ENCODE measurements around the gene KCTD1. TPM values are rescaled to one million over a fixed set of nuclear protein-coding genes. Genes with fewer than 3 reads are reported as not detected.
A peak's percentile ranks its signal among the peaks of the same experiment; 100 is the strongest.

KCTD1 gene
- polyA plus RNA-seq, 3 donors = 0.40 TPM; not detected in 2

- intact Hi-C loops (cut with micrococcal nuclease) = no loop called here
- Histone ChIP-seq H3K27me3 (ENCODE audit: control insufficient read depth in 2 of 2, insufficient read depth in 2 of 2, low read length in 2 of 2) (no peaks in the 10 kb centered on the region), H3K4me3 (replicated peaks in 1 of 3; ENCODE audit: low read depth in 2 of 3, low read length in 3 of 3) (no peak overlapping the region), H2AFZ (ENCODE audit: insufficient read depth, low read depth, low read length, poor library complexity, severe bottlenecking) (no peak overlapping the region), H3K4me1 (ENCODE audit: control insufficient read depth in 1 of 2, insufficient read depth in 2 of 2, low read length in 2 of 2) (no peaks in the 10 kb centered on the region), H3K9ac (ENCODE audit: insufficient read depth, low read length, poor library complexity, severe bottlenecking) (no peak overlapping the region), H3K79me2 (ENCODE audit: insufficient read depth, low read length) (no peaks in the 10 kb centered on the region), H3K36me3 (replicated peaks in 1 of 2; ENCODE audit: control insufficient read depth in 1 of 2, insufficient read depth in 2 of 2, low read length in 2 of 2) (no peaks in the 10 kb centered on the region), H3K27ac (ENCODE audit: low read depth in 1 of 2, low read length in 2 of 2) (no peak overlapping the region), H3K9me3 (replicated peaks in 1 of 2; ENCODE audit: control insufficient read depth in 1 of 2, insufficient read depth in 1 of 2, low read length in 2 of 2) (no peaks in the 10 kb centered on the region), H3K4me2 (replicated peaks; ENCODE audit: extremely low read depth, low read length, poor library complexity, severe bottlenecking) (no peak overlapping the region), H4K20me1 (ENCODE audit: insufficient read depth, low read length) (no peaks in the 10 kb centered on the region)
- Mint-ChIP-seq H3K4me3 (no peak overlapping the region), H3K4me1 (no peaks in the 10 kb centered on the region), H3K36me3 (no peaks in the 10 kb centered on the region), H3K27ac (peak overlapping the region in 1 of 7 donors; percentile 50), H3K9me3 (no peaks in the 10 kb centered on the region), H3K27me3 (ENCODE audit: low read depth in 3 of 3) (peaks cover 0 to 2% (median 2%) of the 10 kb centered on the region in 3 donors)
- DNase-seq = no peak
- 82% methylated on average over 9 of the region's 15 CpGs for WGBS (ENCODE audit: insufficient coverage)
- TF ChIP-seq CTCF (IDR thresholded peaks at IDR 0.05) = no peak
Observed at GRCh38 chr18:26406854-26407517, 141.4 kb downstream of the KCTD1 start.

GRCh38 chr18:26406324-26406723 lies 142.0 kb downstream of the KCTD1 start:
- 92% methylated on average over 2 of the region's 12 CpGs for whole genome bisulfite sequencing (ENCODE audit: insufficient coverage)
- Histone ChIP-seq H3K9me3 (replicated peaks in 1 of 2; ENCODE audit: control insufficient read depth in 1 of 2, insufficient read depth in 1 of 2, low read length in 2 of 2) (no peaks in the 10 kb centered on the region), H4K20me1 (ENCODE audit: insufficient read depth, low read length) (no peaks in the 10 kb centered on the region), H3K4me1 (ENCODE audit: control insufficient read depth in 1 of 2, insufficient read depth in 2 of 2, low read length in 2 of 2) (no peaks in the 10 kb centered on the region), H3K27ac (ENCODE audit: low read depth in 1 of 2, low read length in 2 of 2) (no peak overlapping the region), H3K79me2 (ENCODE audit: insufficient read depth, low read length) (no peaks in the 10 kb centered on the region), H3K36me3 (replicated peaks in 1 of 2; ENCODE audit: control insufficient read depth in 1 of 2, insufficient read depth in 2 of 2, low read length in 2 of 2) (no peaks in the 10 kb centered on the region), H2AFZ (ENCODE audit: insufficient read depth, low read depth, low read length, poor library complexity, severe bottlenecking) (no peak overlapping the region), H3K27me3 (ENCODE audit: control insufficient read depth in 2 of 2, insufficient read depth in 2 of 2, low read length in 2 of 2) (no peaks in the 10 kb centered on the region), H3K9ac (ENCODE audit: insufficient read depth, low read length, poor library complexity, severe bottlenecking) (no peak overlapping the region), H3K4me3 (replicated peaks in 1 of 3; ENCODE audit: low read depth in 2 of 3, low read length in 3 of 3) (no peak overlapping the region), H3K4me2 (replicated peaks; ENCODE audit: extremely low read depth, low read length, poor library complexity, severe bottlenecking) (no peak overlapping the region)
- Mint-ChIP-seq H3K27ac (no peak overlapping the region), H3K4me3 (no peak overlapping the region), H3K4me1 (no peaks in the 10 kb centered on the region), H3K27me3 (ENCODE audit: low read depth in 3 of 3) (peaks cover 0 to 2% (median 2%) of the 10 kb centered on the region in 3 donors), H3K9me3 (no peaks in the 10 kb centered on the region), H3K36me3 (no peaks in the 10 kb centered on the region)
- DNase-seq = no peak
- intact Hi-C loops (cut with micrococcal nuclease) = no loop called here
- TF ChIP-seq CTCF (IDR thresholded peaks at IDR 0.05) = no peak

All from CD14-positive monocyte (primary cell).